GM18951 (cell line): ENCODE measurements around the gene C20orf204.
"Not testable (repeated sequence)": the region's sequence is repeated elsewhere in the genome, so short reads cannot be mapped to it uniquely, and the experiment has no call there.

ENCODE experiments used
- POLR2A ChIP-seq: IDR thresholded peaks from 4 replicates; pipeline ENCODE4 v1.6.1; 2011; ENCODE audit warnings: mild to moderate bottlenecking; ENCODE audit not compliant: insufficient read length, insufficient read depth; ENCODE audit errors: extremely low read depth
- in situ Hi-C: fragments of 300-500 bp; cut with MboI; formaldehyde crosslinking; loops from one replicate; pipeline ENCODE4 v1.12.0; 2022; ENCODE audit warnings: low sequenced_read_pairs, mixed read lengths, inconsistent platforms; ENCODE audit not compliant: unreplicated experiment

C20orf204 gene

DNA sequence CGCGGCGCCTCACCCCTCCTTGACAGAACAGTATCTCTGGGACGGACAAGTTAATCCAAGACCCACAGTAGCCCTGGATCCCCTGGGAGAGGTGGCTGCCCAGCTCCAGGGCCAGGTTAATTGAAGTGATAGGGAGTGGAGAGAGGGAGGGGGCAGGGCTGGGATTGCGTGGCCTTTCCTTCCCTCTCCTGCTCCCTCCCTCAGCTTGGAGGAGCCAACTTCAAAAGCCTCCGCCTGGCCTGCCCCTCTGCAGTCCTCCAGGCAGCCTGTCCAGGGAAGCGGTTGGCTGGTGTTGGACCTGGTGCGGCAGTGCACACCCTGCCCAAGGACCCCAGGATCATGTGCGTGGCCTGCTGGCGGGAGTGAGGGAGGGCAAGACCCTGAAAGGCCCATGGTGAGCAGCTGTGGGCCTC, at the start of gene C20orf204:
C20orf204 (plus strand) TSS at position 250 of the 413 bp plus-strand sequence; CDS start at position 392, 142 bp downstream.
- TF ChIP-seq POLR2A: no peak
- in situ Hi-C loops: no loop called here

DNA sequence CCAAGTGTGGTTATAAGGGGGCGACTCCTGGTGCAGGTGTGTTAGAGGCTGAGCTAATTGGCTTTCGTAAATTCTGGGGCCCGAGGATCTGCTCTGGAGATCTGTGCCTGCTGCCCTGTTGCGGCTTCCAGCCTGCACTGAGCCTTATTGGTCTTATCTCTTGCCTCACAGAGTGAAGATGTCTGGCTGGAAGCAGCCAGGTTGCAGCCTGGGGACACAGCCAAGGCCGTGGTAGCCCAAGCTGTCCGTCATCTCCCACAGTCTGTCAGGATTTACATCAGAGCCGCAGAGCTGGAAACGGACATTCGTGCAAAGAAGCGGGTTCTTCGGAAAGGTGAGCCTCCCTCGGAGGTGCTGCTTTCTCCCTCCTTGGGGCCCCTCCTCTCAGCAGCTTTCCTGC, 35.1 kb upstream of the C20orf204 start:
- in situ Hi-C loops: no loop called here
- TF ChIP-seq POLR2A: no peak

DNA sequence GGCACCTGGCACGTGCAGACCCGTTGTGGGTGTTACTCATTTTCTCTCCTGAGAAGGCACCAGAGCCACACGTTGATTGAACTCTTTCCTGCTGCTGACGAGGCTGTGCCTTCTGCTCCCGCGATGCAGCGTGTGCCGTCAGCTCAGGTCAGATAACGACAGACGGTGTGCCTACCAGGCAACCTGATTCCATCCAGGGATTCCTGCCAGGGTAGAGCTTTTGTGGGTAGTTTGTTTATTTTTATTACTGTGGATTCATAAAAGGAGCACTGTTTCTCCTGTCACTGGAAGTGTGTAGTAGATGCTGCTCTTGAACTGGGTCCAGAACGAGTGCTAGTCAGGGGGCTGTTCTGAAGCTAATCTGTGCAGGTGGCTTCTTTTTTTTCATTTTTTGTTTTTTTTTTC, 34.4 kb upstream of the C20orf204 start:
- TF ChIP-seq POLR2A: no peak
- in situ Hi-C loops: no loop called here

- in situ Hi-C loops: no loop called here
- no peak for TF ChIP-seq POLR2A
Measured at GRCh38 chr20:64003960-64004725, 31.8 kb upstream of the C20orf204 start.

GRCh38 chr20:64005394-64005793, 30.6 kb upstream of the C20orf204 start:
- in situ Hi-C loops: no loop called here
- TF ChIP-seq POLR2A: no peak

DNA sequence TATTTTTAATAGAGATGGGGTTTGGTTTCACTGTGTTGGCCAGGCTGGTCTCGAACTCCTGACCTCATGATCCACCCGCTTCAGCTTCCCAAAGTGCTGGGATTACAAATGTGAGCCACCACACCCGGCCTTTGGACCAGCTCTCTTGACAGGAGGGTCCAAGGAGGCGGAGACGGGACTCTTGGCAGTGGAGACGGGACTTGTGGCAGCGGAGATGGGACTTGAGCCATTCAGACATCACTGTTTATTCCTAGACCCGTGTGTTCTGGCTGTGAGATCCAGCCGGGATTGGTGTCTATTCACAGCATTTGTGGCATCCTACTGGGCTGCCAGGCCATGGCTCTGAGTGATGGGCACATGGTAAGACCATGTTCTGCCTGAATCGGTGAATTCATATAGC, 29.5 kb upstream of the C20orf204 start:
- in situ Hi-C loops: no loop called here
- no peak for TF ChIP-seq POLR2A

DNA sequence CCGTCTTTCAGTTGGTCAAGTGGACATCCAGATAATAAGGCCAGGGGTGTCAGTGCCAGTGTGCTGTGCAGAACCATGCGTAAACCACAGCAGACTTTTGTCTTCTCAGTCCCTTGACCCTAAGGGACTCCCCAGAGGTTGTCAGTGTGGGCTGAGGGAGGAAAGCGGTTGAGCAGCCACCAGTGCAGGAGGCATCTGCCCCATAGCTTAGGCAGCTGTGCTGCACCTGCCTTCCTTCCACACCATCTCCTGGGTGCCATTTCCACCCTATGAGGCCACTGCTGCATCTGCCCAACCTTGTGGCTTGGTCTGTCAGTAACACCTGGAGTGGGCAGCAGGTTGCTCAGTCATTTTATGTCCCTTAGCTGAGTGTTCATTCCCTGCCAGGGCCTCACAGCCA, 29.1 kb upstream of the C20orf204 start:
- in situ Hi-C loops: no loop called here

DNA sequence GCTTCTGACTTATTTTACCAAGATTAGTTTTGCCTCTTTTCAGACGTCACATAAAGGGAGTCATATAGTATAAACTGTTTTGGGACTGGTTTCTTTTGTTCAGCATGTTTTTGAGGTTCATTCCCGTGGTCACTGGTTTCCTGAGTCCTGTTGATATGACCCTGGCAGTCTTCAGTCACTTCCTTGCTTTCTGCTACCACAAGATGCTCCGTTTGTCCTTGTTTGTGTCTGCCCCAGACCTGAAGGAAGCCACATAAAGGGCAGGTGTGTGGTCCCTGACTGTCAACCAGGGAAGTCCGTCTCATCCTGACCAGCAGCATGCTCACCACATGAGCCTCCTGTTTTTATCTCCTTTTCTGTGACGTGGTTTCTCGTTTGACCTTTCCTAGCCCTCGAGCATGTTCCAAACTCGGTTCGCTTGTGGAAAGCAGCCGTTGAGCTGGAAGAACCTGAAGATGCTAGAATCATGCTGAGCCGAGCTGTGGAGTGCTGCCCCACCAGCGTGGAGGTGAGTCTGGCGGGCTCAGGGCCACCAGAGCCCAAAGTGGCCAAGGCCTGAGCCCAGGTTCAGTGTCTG, 26.1 kb upstream of the C20orf204 start:
- in situ Hi-C loops: no loop called here
- no peak for TF ChIP-seq POLR2A

More for the DNA sequence above, 29.1 kb upstream of the C20orf204 start:
- TF ChIP-seq POLR2A: no peak

DNA sequence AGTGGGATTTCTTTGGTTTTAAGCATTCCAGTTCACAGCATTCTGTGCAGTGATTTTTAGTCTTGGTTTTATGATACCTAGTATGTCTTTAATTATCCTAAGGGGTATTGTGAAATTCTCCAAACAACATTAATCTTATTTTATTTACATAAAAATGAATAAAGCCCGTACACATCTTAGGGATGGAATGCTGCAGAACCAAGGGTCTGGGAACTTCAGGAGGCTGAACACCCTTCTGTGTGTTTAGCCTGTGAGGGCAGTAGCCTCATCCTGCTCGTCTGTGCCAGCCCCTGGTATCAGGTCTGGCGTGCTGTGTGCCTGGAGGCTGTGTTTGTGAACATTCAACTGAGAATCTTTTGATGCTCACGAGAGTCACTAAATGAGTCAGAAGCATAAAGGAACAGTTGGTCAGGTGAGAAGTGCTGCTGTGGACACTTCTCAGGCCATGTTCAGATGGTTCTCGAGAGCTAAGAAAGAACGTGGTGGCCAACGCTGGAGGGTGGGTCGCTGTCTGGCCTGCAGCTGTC, 25.2 kb upstream of the C20orf204 start:
- in situ Hi-C loops: no loop called here
- TF ChIP-seq POLR2A: no peak

- no peak for TF ChIP-seq POLR2A
- in situ Hi-C loops: no loop called here
Measured at GRCh38 chr20:64011366-64011779, 24.6 kb upstream of the C20orf204 start.

DNA sequence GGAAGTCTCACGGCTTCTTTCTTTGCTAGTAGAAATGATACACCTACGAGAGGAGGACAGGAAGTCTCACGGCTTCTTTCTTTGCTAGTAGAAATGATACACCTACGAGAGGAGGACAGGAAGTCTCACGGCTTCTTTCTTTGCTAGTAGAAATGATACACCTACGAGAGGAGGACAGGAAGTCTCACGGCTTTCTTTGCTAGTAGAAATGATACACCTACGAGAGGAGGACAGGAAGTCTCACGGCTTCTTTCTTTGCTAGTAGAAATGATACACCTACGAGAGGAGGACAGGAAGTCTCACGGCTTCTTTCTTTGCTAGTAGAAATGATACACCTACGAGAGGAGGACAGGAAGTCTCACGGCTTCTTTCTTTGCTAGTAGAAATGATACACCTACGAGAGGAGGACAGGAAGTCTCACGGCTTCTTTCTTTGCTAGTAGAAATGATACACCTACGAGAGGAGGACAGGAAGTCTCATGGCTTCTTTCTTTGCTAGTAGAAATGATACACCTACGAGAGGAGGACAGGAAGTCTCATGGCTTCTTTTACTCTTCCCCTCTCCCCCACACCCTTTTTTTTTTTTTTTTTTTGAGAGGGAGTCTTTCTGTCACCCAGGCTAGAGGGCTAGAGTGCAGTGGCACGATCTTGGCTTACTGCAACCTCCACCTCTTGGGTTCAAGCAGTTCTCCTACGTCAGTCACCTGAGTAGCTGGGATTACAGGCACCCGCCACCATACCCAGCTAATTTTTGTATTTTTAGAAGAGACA, 23.4 kb upstream of the C20orf204 start:
- in situ Hi-C loops: not testable (repeated sequence)

GRCh38 chr20:64015635-64016034, 20.3 kb upstream of the C20orf204 start:
- in situ Hi-C loops: no loop called here
- TF ChIP-seq POLR2A: no peak

GRCh38 chr20:64021124-64021975, 14.6 kb upstream of the C20orf204 start:
- no peak for TF ChIP-seq POLR2A

More at GRCh38 chr20:64021124-64021975, 14.6 kb upstream of the C20orf204 start:
- in situ Hi-C loops: no loop called here
